Large intestine (tissue), 3 donors: ENCODE measurements around the gene TMC3. TPM values are rescaled to one million over a fixed set of nuclear protein-coding genes. Genes with fewer than 3 reads are reported as not detected.
A peak's percentile ranks its signal among the peaks of the same experiment; 100 is the strongest.

Source experiments
- DNase-seq, 2 donors: peaks; one replicate each; pipeline versions ENCODE4 v3.0.0 to v3.0.0-alpha.2; 2013
- H3K27ac ChIP-seq: one replicate; pipeline ENCODE4 v1.5.1; 2013; ENCODE audit warnings: low read length
- H3K27me3 ChIP-seq: 2 replicates; pipeline ENCODE4 v1.6.1; 2013; ENCODE audit warnings: low read length; ENCODE audit not compliant: control insufficient read depth, insufficient read depth
- H3K36me3 ChIP-seq: 2 replicates; pipeline ENCODE4 v1.6.1; 2013; ENCODE audit warnings: low read length; ENCODE audit not compliant: control insufficient read depth, insufficient read depth
- H3K4me1 ChIP-seq: one replicate; pipeline ENCODE4 v1.6.1; 2013; ENCODE audit warnings: low read length; ENCODE audit not compliant: control insufficient read depth, insufficient read depth
- H3K4me3 ChIP-seq: one replicate; pipeline ENCODE4 v1.5.1; 2013; ENCODE audit warnings: low read length
- H3K9me3 ChIP-seq: one replicate; pipeline ENCODE4 v1.6.1; 2013; ENCODE audit warnings: mild to moderate bottlenecking, low read depth, low read length, moderate library complexity; ENCODE audit not compliant: control insufficient read depth
- WGBS: methylation state at CpG from one replicate; pipeline ENCODE4 v1.1.5; 2013; ENCODE audit warnings: low lambda C conversion rate; ENCODE audit not compliant: insufficient coverage; 5-methylcytosine and 5-hydroxymethylcytosine counted together
- polyA plus RNA-seq: library from polyadenylated mRNA; unstranded; fragments of 120-200 nt; gene quantifications from one replicate; pipeline ENCODE4 v1.2.1, GENCODE V29; 2013

TMC3 gene
- polyA plus RNA-seq, 1 donor, result 6.2 TPM

DNA sequence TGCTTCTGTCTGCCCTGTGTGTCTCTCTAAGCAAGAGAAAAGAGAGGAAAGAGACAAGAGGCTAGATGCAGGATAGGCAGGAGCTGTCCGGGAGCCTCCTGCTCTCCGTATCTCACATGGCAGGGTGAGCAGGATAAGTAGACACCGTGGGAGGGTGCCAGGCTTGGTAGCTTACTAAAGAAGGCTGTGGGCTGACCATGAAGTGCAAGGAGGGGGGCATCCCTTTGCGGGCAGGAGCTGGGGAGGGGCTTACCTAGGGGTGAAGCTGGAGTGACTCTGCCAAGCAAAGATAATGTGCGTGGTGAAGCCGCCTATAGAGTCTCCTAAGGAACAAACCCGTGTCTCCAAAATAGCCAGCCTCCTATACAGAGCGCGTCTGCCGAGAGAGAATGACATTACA, 33.7 kb upstream of the TMC3 start:
- H3K27ac ChIP-seq, result no peak overlapping the region
- H3K4me1 ChIP-seq, result no peaks in the 10 kb centered on the region
- DNase-seq, result no peak
- H3K4me3 ChIP-seq, result no peak overlapping the region
- WGBS, result no CpG with 5 or more reads among the region's 10 CpGs
- no peaks in the 10 kb centered on the region for H3K36me3 ChIP-seq
- peaks cover 6% of the 10 kb centered on the region for H3K27me3 ChIP-seq
- H3K9me3 ChIP-seq, result no peaks in the 10 kb centered on the region

DNA sequence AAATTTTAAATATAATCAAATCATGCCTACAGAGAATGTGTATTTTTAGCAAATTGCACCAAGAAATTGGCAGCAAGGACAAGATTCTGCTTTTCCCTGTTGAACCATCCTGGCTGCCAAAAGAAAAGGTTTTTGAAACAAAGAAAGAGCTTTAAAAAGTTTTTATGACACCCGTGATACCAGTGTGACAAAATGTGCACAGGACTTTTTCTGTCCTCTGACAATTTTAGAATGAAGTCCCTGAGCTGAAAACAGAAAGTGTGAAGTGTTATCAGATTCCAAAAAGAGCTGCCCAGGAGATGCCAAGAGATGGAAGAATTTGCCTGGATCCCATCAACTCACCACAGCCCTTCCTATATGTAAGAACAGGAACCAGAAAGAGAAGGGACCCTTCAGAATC, 33.2 kb upstream of the TMC3 start:
- no peak for DNase-seq
- no peak overlapping the region for H3K27ac ChIP-seq
- H3K9me3 ChIP-seq, result no peaks in the 10 kb centered on the region
- H3K4me3 ChIP-seq, result no peak overlapping the region
- H3K36me3 ChIP-seq, result no peaks in the 10 kb centered on the region
- WGBS, result no CpG with 5 or more reads among the region's 1 CpG
- H3K4me1 ChIP-seq, result no peaks in the 10 kb centered on the region
- peaks cover 6% of the 10 kb centered on the region for H3K27me3 ChIP-seq

DNA sequence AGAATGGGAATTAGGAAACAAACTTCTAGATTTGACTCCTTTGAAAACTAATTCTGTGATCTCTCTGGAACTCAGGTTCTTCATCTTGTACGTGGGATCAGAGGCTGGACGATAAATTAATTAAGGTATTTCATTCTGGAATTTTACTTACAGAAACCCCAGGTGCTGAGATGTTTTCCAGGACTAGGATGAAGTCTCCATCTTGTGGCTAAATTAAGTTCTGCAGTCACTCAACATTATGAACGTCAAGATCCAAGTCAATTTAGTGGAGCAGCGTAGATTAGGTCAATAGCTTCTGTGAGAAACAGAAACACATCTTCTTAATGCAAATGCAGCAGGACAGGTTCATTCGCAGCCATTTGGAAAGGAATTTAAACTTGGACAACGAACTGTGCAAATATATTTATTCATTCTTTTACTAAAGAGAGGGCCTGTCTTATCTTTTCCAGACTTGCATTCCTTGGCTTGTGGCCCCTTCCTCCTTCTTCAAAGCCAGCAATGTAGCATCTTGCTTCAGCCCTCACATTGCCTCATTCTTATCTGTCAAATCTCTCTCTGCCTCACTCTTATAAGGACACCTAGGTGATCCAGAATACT, 26.7 kb upstream of the TMC3 start:
- DNase-seq, result peak; percentile 23 to 41
- Histone ChIP-seq H3K9me3 (no peaks in the 10 kb centered on the region), H3K36me3 (no peaks in the 10 kb centered on the region), H3K27me3 (no peaks in the 10 kb centered on the region), H3K27ac (no peak overlapping the region), H3K4me1 (peaks cover 9% of the 10 kb centered on the region), H3K4me3 (no peak overlapping the region)
- no CpG with 5 or more reads among the region's 6 CpGs for WGBS

DNA sequence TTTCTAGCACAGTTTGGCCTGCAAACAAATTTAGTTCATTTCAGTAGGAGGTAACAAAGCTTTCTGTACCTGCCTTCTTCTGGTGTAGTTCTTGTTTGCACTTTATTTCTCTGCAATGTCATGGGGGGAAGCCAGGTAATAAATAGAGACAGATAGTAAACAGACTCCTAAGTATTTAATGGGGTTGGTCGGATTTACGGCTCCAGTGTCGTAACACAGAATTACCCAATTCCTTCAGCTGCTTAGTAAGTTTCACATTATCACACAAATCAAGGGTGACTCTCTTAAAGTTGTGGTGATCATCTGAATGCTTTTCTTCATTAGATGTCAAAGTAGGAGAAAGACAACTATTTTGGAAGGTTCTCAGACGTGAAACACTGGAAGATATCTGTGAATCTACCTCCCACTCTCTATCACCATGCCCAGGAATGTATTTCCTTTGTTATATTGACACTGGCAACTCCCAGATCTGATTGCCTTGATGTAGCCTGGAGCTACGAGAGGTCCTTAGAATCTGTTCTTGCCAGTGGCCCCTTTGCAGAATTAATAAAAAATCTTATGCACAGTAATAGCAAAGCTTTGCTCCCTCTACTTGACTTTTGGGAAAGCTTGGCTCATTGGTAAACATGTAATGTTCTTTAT, 25.0 kb upstream of the TMC3 start:
- Histone ChIP-seq H3K27me3 (no peaks in the 10 kb centered on the region), H3K4me1 (peaks cover 12% of the 10 kb centered on the region), H3K27ac (peak overlapping the region; percentile 67), H3K9me3 (peaks cover 3% of the 10 kb centered on the region), H3K36me3 (no peaks in the 10 kb centered on the region), H3K4me3 (no peak overlapping the region)
- no CpG with 5 or more reads among the region's 5 CpGs for WGBS
- DNase-seq, result peak; percentile 64 to 77

DNA sequence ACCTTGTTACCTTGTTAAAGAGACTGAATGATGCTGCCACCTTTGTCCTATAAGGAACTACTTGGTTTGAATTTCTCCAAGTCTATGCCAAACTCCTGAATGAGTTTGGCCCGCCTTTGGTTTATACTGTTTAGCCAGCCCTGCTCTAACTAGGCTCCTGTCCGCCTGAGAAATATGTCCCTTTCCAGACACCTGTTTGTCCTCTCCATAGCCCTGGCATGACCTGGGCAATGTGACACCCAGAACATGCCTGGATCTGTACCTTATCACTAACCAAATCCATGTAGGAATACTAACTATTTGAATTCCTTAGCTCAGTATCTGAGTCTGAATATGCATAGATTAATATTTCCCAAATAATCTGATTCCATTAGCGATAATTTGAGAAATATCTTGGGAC, 24.4 kb upstream of the TMC3 start:
- Histone ChIP-seq H3K27me3 (no peaks in the 10 kb centered on the region), H3K27ac (peak overlapping the region; percentile 67), H3K4me3 (no peak overlapping the region), H3K9me3 (peaks cover 3% of the 10 kb centered on the region), H3K4me1 (peaks cover 13% of the 10 kb centered on the region), H3K36me3 (no peaks in the 10 kb centered on the region)
- no CpG with 5 or more reads among the region's 3 CpGs for WGBS
- no peak for DNase-seq

DNA sequence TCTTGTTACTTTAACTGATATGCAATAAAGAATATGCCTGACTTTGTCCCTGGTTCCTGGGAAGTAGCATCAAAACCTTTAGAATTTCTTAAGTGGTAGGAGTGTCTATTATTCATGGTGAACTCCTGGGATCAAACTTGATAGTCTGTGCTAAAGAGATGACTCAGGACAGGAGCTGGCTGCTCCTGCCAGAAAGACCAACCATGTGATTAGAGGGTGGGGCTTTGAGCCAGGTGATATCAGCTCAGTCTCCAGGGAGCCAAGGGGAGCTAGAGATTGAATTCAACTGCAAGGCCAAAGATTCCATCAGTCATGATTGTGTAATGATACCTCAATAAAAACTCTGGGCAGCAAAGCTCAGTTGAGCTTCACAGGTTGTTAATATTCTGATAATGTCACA, 20.6 kb upstream of the TMC3 start:
- Histone ChIP-seq H3K4me1 (peaks cover 12% of the 10 kb centered on the region), H3K27me3 (no peaks in the 10 kb centered on the region), H3K36me3 (no peaks in the 10 kb centered on the region), H3K9me3 (peaks cover 3% of the 10 kb centered on the region), H3K4me3 (no peak overlapping the region), H3K27ac (peak overlapping the region; percentile 59)
- peak; percentile 85 to 86 for DNase-seq

DNA sequence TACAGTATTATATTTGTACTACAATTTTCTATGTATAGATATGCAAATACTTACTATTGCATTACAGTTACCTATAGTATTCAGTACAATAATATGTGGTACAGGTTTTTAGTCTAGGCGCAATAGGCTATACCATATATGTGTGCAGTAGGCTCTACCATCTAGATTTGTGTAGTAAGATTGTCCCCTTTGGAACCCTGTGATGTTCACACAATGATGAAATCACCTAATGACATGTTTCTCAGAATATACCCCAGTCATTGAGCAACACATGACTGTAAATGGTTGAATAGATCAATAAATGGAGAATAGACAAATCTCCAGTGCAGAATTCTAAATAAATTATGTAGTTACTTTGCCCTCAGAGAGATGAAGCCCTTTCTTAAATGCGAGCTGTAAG, 17.6 kb upstream of the TMC3 start:
- peaks cover 3% of the 10 kb centered on the region for H3K9me3 ChIP-seq
- WGBS, result 60% methylated on average over 1 of the region's 2 CpGs
- H3K27me3 ChIP-seq, result no peaks in the 10 kb centered on the region
- no peaks in the 10 kb centered on the region for H3K36me3 ChIP-seq
- peak in 1 of 2 donors; percentile 33 for DNase-seq
- H3K4me1 ChIP-seq, result peaks cover 4% of the 10 kb centered on the region
- H3K4me3 ChIP-seq, result no peak overlapping the region
- H3K27ac ChIP-seq, result peak overlapping the region; percentile 11

DNA sequence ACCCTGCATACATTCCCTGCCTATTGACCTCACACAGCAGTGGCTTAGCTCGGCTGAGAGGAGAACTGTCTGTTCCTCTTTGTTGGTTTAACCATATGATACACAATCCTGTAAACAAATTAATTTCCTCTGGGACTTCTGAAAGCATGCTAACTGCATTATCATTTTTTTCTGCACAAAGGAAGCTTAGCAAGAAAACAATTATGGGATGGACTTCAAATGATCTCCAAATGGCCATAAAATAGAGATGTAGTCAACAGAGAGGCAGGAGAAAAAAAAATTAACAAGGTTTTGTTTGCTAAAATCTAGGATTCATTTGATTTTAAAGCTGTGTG, 14.4 kb upstream of the TMC3 start:
- H3K4me3 ChIP-seq, result no peak overlapping the region
- H3K36me3 ChIP-seq, result no peaks in the 10 kb centered on the region
- DNase-seq, result no peak
- H3K9me3 ChIP-seq, result no peaks in the 10 kb centered on the region
- no peak overlapping the region for H3K27ac ChIP-seq
- WGBS, result no CpG with 5 or more reads among the region's 1 CpG
- no peaks in the 10 kb centered on the region for H3K27me3 ChIP-seq
- H3K4me1 ChIP-seq, result peaks cover 5% of the 10 kb centered on the region

DNA sequence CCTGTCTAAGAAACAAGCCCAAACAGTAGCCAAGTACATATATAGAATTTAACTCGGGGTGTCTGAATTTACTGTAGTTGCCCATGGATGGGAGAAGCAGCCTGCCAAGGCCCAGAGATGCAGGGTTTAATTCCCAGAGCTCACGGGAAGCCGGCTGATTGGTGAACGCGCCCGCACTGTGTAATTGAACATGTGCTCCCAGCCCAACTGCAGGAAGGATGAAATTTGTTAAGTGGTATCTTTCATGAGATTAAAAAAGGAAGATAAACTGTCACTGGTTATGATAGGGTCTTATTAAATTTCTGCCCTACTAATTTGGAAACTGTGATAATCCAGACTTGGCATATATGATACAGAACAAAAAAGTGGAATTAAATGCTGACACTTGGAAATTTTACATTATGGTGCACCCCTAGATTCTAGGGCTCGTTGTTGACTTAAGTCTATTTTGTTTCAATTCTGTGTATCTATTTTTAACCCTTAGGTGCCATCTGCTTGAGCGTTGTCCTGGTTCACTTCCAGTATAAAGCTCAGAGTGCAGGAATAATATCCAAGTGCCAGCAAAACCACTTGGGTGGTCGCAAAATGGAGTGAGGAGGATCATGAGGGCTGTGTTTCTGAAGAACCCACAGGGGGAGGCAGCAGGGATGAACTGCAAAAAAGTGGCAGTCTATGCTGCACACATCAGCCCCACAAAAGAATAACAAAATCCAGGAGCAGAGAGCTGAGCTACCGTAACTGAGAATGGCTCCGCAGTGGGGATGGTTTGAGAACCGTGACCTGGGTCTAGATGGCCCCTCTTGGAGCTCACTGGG, 13.8 kb upstream of the TMC3 start:
- H3K36me3 ChIP-seq, result no peaks in the 10 kb centered on the region
- 98% methylated on average over 8 of the region's 12 CpGs for WGBS
- H3K27me3 ChIP-seq, result no peaks in the 10 kb centered on the region
- no peaks in the 10 kb centered on the region for H3K9me3 ChIP-seq
- H3K4me1 ChIP-seq, result peaks cover 5% of the 10 kb centered on the region
- H3K4me3 ChIP-seq, result no peak overlapping the region
- H3K27ac ChIP-seq, result no peak overlapping the region
- no peak for DNase-seq

DNA sequence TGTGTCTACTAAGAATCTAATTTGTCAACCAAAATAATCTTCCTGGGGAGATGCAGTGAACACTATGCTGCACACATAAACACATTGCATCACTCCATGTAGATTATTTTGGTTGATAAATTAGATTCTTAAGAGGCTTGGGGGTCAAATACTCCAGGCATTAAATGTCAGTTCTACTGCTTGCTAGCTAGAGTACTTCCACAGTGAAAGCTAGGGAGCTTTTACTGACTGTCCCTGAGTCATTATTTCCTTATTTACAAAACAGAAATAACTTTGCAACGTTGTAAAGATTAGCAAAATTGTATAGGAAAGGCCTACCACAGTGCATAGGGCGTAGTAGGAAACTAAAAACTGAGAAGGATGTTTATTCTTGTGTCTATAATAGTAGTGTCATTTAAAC, 12.9 kb upstream of the TMC3 start:
- H3K27me3 ChIP-seq, result no peaks in the 10 kb centered on the region
- no peaks in the 10 kb centered on the region for H3K36me3 ChIP-seq
- no peak for DNase-seq
- H3K4me3 ChIP-seq, result no peak overlapping the region
- H3K27ac ChIP-seq, result no peak overlapping the region
- WGBS, result no CpG with 5 or more reads among the region's 2 CpGs
- peaks cover 5% of the 10 kb centered on the region for H3K4me1 ChIP-seq
- no peaks in the 10 kb centered on the region for H3K9me3 ChIP-seq
